B cell (primary cell): ENCODE results near the gene HOXD3. TPM values are rescaled to one million over a fixed set of nuclear protein-coding genes. Genes with fewer than 3 reads are reported as not detected.

Experiments used
- ATAC-seq: fragments of 200-7000 bp; cut with Tn5 transposase; one replicate; pipeline ENCODE4 v1.10.0; 2021; ENCODE audit warnings: low read depth, mild to moderate bottlenecking, moderate number of reproducible peaks, moderate library complexity
- CTCF ChIA-PET: fragments of 350-600 bp; sonication (Branson Sonifier 250); formaldehyde crosslinking; loops from one replicate; lab custom pipeline; 2021; ENCODE audit warnings: antibody characterized with exemption, inconsistent platforms; lab: Charles Lee
- POLR2A ChIA-PET: fragments of 350-600 bp; sonication (Branson Sonifier 250); formaldehyde crosslinking; loops from one replicate; lab custom pipeline; 2021; ENCODE audit warnings: antibody characterized with exemption; lab: Charles Lee
- DNase-seq: peaks from one replicate; pipeline ENCODE4 v3.0.0; 2013
- H2AFZ ChIP-seq: 2 replicates; pipeline ENCODE4 v1.6.1; 2012; ENCODE audit warnings: mild to moderate bottlenecking, low read depth, low read length; ENCODE audit not compliant: insufficient read depth, poor library complexity, severe bottlenecking
- H3K27ac ChIP-seq, 2 donors: 1 replicate in 1 of 2; 2 replicates in 1 of 2; pipeline ENCODE4 v1.5.1; 2012 to 2013; ENCODE audit warnings: low read length in 2 of 2, mild to moderate bottlenecking in 2 of 2, moderate library complexity in 1 of 2
- H3K27me3 ChIP-seq, 4 experiments: fragments of 200-600 bp in 1 of 4; sonication (generic) in 1 of 4; replicated peaks in 1 of 4; 1 replicate in 2 of 4; 2 replicates in 2 of 4; pipeline versions ENCODE4 v1.6.1 to v1.7.0; 2013 to 2016; ENCODE audit warnings: low read length in 3 of 4, mild to moderate bottlenecking in 2 of 4, mixed read lengths in 1 of 4, moderate library complexity in 1 of 4; ENCODE audit not compliant: insufficient read depth in 4 of 4, control insufficient read depth in 3 of 4; ENCODE audit errors: control extremely low read depth in 1 of 4
- H3K36me3 ChIP-seq, 2 experiments: replicated peaks in 1 of 2; 1 replicate in 1 of 2; 2 replicates in 1 of 2; pipeline versions ENCODE4 v1.6.1 to v1.7.1; 2013; ENCODE audit warnings: low read length in 1 of 2; ENCODE audit not compliant: insufficient read depth in 2 of 2, control insufficient read depth in 1 of 2; ENCODE audit errors: control extremely low read depth in 1 of 2, extremely low read depth in 1 of 2
- H3K4me1 ChIP-seq, 2 donors: fragments of 200-600 bp in 1 of 2; sonication (generic) in 1 of 2; 1 replicate in 1 of 2; 2 replicates in 1 of 2; pipeline versions ENCODE4 v1.5.1 to v1.6.1; 2013 to 2017; ENCODE audit warnings: low read length in 2 of 2; ENCODE audit not compliant: control insufficient read depth in 2 of 2, insufficient read depth in 2 of 2
- H3K4me2 ChIP-seq: replicated peaks from 2 replicates; pipeline ENCODE3; 2012; ENCODE audit warnings: mild to moderate bottlenecking, low read depth, low read length; ENCODE audit not compliant: poor library complexity, severe bottlenecking
- H3K4me3 ChIP-seq, 5 experiments: fragments of 200-600 bp in 1 of 5; sonication (generic) in 1 of 5; 1 replicate in 3 of 5; 2 replicates in 2 of 5; pipeline versions ENCODE4 v1.5.1 to v1.7.0; 2011 to 2016; ENCODE audit warnings: low read length in 4 of 5, mild to moderate bottlenecking in 4 of 5, low read depth in 2 of 5, control low read depth in 1 of 5, moderate library complexity in 1 of 5; ENCODE audit not compliant: insufficient read depth in 1 of 5; ENCODE audit errors: control extremely low read depth in 1 of 5, extremely low read depth in 1 of 5
- H3K79me2 ChIP-seq: fragments of 200-600 bp; sonication (generic); one replicate; pipeline ENCODE4 v1.6.0; 2016; ENCODE audit warnings: low read length; ENCODE audit not compliant: control insufficient read depth, insufficient read depth
- H3K9ac ChIP-seq: fragments of 200-600 bp; sonication (generic); 2 replicates; pipeline ENCODE4 v1.6.1; 2017; ENCODE audit warnings: mild to moderate bottlenecking, low read length, moderate library complexity
- H3K9me3 ChIP-seq, 3 donors: one replicate each; pipeline versions ENCODE4 v1.6.1 to v1.7.1; 2013; ENCODE audit warnings: low read length in 2 of 3; ENCODE audit not compliant: control insufficient read depth in 2 of 3, insufficient read depth in 1 of 3; ENCODE audit errors: control extremely low read depth in 1 of 3
- H4K20me1 ChIP-seq: 2 replicates; pipeline ENCODE4 v1.6.0; 2012; ENCODE audit warnings: mild to moderate bottlenecking, low read length; ENCODE audit not compliant: insufficient read depth, control insufficient read depth, poor library complexity, severe bottlenecking
- H3K27ac Mint-ChIP-seq: one replicate; pipeline ENCODE4 v1.8.0; 2021; ENCODE audit warnings: mixed read lengths
- H3K27me3 Mint-ChIP-seq: one replicate; pipeline ENCODE4 v1.8.0; 2021; ENCODE audit warnings: mixed read lengths
- H3K4me1 Mint-ChIP-seq: one replicate; pipeline ENCODE4 v1.8.0; 2021; ENCODE audit warnings: mixed read lengths
- H3K4me3 Mint-ChIP-seq: one replicate; pipeline ENCODE4 v1.8.0; 2021; ENCODE audit warnings: mixed read lengths
- H3K9me3 Mint-ChIP-seq: one replicate; pipeline ENCODE4 v1.8.0; 2022; ENCODE audit warnings: mixed read lengths; ENCODE audit not compliant: insufficient read depth
- CTCF ChIP-seq: fragments of 200-600 bp; IDR thresholded peaks from one replicate; pipeline ENCODE4 v1.8.0; 2022; ENCODE audit warnings: antibody characterized with exemption, mild to moderate bottlenecking
- EZH2 ChIP-seq: IDR thresholded peaks from 2 replicates; pipeline ENCODE4 v1.6.1; 2012; ENCODE audit warnings: borderline replicate concordance, low read depth, mild to moderate bottlenecking, moderate library complexity, low read length; ENCODE audit not compliant: insufficient read depth, poor library complexity, severe bottlenecking
- WGBS: methylation state at CpG from one replicate; pipeline ENCODE4 v1.1.5; 2013; ENCODE audit warnings: missing lambda C conversion rate; ENCODE audit not compliant: insufficient coverage; 5-methylcytosine and 5-hydroxymethylcytosine counted together
- intact Hi-C: fragments of 100-400 bp; cut with micrococcal nuclease; formaldehyde crosslinking; loops from one replicate; pipeline ENCODE4 v1.10.0; 2022
- polyA plus RNA-seq: library from polyadenylated mRNA; depleted of rRNA; stranded (reverse); fragments of >200 nt; gene quantifications from 2 replicates; pipeline ENCODE4 v1.2.3, GENCODE V29; 2012
- total RNA-seq, 2 donors: library from RNA; stranded (reverse); fragments of 120-200 nt in 1 of 2; gene quantifications; 1 replicate in 1 of 2; 2 replicates in 1 of 2; pipeline versions ENCODE4 v1.2.3 to v1.2.4, GENCODE V29; 2013 to 2022

The HOXD3 gene
- total and polyA plus RNA-seq, 2 donors (not counting 1 experiment from before 2014, with no cell fraction given): not detected

- Histone ChIP-seq H2AFZ (no peak overlapping the region), H3K4me2 (no peak overlapping the region), H3K4me3 (no peak overlapping the region), H3K79me2 (no peaks in the 10 kb centered on the region), H3K27ac (no peak overlapping the region), H3K9me3 (peaks cover 0 to 19% (median 0%) of the 10 kb centered on the region in 3 donors), H3K36me3 (no peaks in the 10 kb centered on the region), H3K4me1 (peaks cover 0 to 4% of the 10 kb centered on the region in 2 donors), H3K27me3 (peaks cover 0 to 92% (median 60%) of the 10 kb centered on the region in 4 experiments), H4K20me1 (no peaks in the 10 kb centered on the region), H3K9ac (no peak overlapping the region)
- DNase-seq: peak; percentile 1
- Mint-ChIP-seq H3K27ac (no peak overlapping the region), H3K4me3 (no peak overlapping the region), H3K27me3 (peaks cover 79% of the 10 kb centered on the region), H3K4me1 (no peaks in the 10 kb centered on the region), H3K9me3 (no peaks in the 10 kb centered on the region)
- ChIA-PET CTCF (interaction anchor here (0.5 to 0.6 kb wide), 2 partner anchors 190 to 492 kb away, joined by 3 read pairs; no protein-coding TSS in a partner anchor), POLR2A (no interaction called here)
- ATAC-seq: no peak
- TF ChIP-seq CTCF: no peak
- TF ChIP-seq EZH2: no peak
- intact Hi-C loops: no loop called here
These were observed 10.5 kb upstream of the HOXD3 start for GRCh38 chr2:176146645-176147044.

- no peak overlapping the region for H3K4me3 Mint-ChIP-seq
- ATAC-seq (no peak), DNase-seq (peak; percentile 2)
- CTCF ChIA-PET: interaction anchor here (0.5 to 0.6 kb wide), 2 partner anchors 191 to 491 kb away, joined by 3 read pairs; no protein-coding TSS in a partner anchor
- H3K4me3 ChIP-seq: no peak overlapping the region
- H3K9me3 ChIP-seq: peaks cover 0 to 22% (median 0%) of the 10 kb centered on the region in 3 donors
- peaks cover 0 to 91% (median 58%) of the 10 kb centered on the region in 4 experiments for H3K27me3 ChIP-seq
- no peaks in the 10 kb centered on the region for H3K9me3 Mint-ChIP-seq
- H3K79me2 ChIP-seq: no peaks in the 10 kb centered on the region
- 24% methylated on average over 17 of the region's 32 CpGs for WGBS
- H3K4me2 ChIP-seq: no peak overlapping the region
- TF ChIP-seq EZH2: no peak
- no peak for TF ChIP-seq CTCF
- no peaks in the 10 kb centered on the region for H3K4me1 Mint-ChIP-seq
- no peak overlapping the region for H2AFZ ChIP-seq
- H3K27ac ChIP-seq: no peak overlapping the region
- H3K4me1 ChIP-seq: peaks cover 0 to 4% of the 10 kb centered on the region in 2 donors
- POLR2A ChIA-PET: no interaction called here
- no peak overlapping the region for H3K27ac Mint-ChIP-seq
- no peaks in the 10 kb centered on the region for H4K20me1 ChIP-seq
- H3K9ac ChIP-seq: no peak overlapping the region
- peaks cover 74% of the 10 kb centered on the region for H3K27me3 Mint-ChIP-seq
- intact Hi-C loops: no loop called here
- H3K36me3 ChIP-seq: no peaks in the 10 kb centered on the region
These were observed 9.8 kb upstream of the HOXD3 start for GRCh38 chr2:176147210-176147799.
